Stomach (tissue), 4 donors: ENCODE results near the gene TRMT1.
A peak's percentile ranks its signal among the peaks of the same experiment; 100 is the strongest.

Experiments
- CTCF ChIP-seq, 7 experiments: fragments of 450-650 bp in 4 of 7; fragments of 200-600 bp in 3 of 7; sonication (generic) in 3 of 7; IDR thresholded peaks; one replicate each; pipeline ENCODE4 v1.5.1; 2016 to 2019; ENCODE audit warnings: antibody characterized with exemption in 7 of 7, control low read depth in 2 of 7, mild to moderate bottlenecking in 1 of 7
- EP300 ChIP-seq: sonication (generic); formaldehyde crosslinking; IDR thresholded peaks from one replicate; pipeline ENCODE4 v1.6.1; 2017; ENCODE audit warnings: antibody characterized with exemption
- POLR2A ChIP-seq, 4 donors: fragments of 450-650 bp; IDR thresholded peaks; one replicate each; pipeline ENCODE4 v1.6.1; 2016; ENCODE audit warnings: antibody characterized with exemption in 4 of 4, control low read depth in 2 of 4, mild to moderate bottlenecking in 1 of 4, moderate library complexity in 1 of 4

GRCh38 chr19:13079542-13079986, 37.0 kb downstream of the TRMT1 start:
- peak in 1 of 7 experiments; percentile 9 for TF ChIP-seq CTCF (IDR thresholded peaks at IDR 0.05)
- no peak for TF ChIP-seq POLR2A (IDR thresholded peaks at IDR 0.05)
- no peak for TF ChIP-seq EP300
